Endothelial cell of umbilical vein (primary cell): ENCODE measurements around the gene CORO2B. TPM values are rescaled to one million over a fixed set of nuclear protein-coding genes. Genes with fewer than 3 reads are reported as not detected.

ENCODE experiments used
- BruUV-seq: library from RNA; stranded (reverse); fragments of 400-500 nt; replicated peaks from 2 replicates; lab custom pipeline; 2021; lab: Mats Ljungman, UMichigan
- CTCF ChIA-PET: fragments of 300-600, 350-600 bp; sonication (Branson Sonifier 250); formaldehyde crosslinking; loops from one replicate; lab custom pipeline; 2021; ENCODE audit warnings: antibody characterized with exemption, inconsistent platforms; lab: Charles Lee
- POLR2A ChIA-PET: fragments of 300-600, 350-600 bp; sonication (Branson Sonifier 250); formaldehyde crosslinking; loops from one replicate; lab custom pipeline; 2021; ENCODE audit warnings: antibody characterized with exemption, inconsistent platforms; lab: Charles Lee
- DNase-seq: peaks from one replicate; pipeline ENCODE4 v3.0.0-alpha.2; 2011; ENCODE audit warnings: low read depth, low spot score
- FAIRE-seq: peaks from 2 replicates; lab custom pipeline; 2011; peaks lifted over from hg19 to GRCh38; lab: Jason Lieb, UNC
- H2AFZ ChIP-seq: 2 replicates; pipeline ENCODE4 v1.6.0; 2012; ENCODE audit warnings: low read depth, low read length, control low read depth, inconsistent platforms
- H3K27ac ChIP-seq: 2 replicates; pipeline ENCODE4 v1.5.1; 2011; ENCODE audit warnings: low read depth, mild to moderate bottlenecking, control low read depth, low read length, moderate library complexity; ENCODE audit not compliant: insufficient read depth
- H3K27me3 ChIP-seq, 2 experiments: 2 replicates each; pipeline versions ENCODE4 v1.6.0 to v1.6.1; 2011; ENCODE audit warnings: low read length in 2 of 2, mixed read lengths in 1 of 2; ENCODE audit not compliant: control insufficient read depth in 2 of 2, insufficient read depth in 2 of 2
- H3K36me3 ChIP-seq, 2 experiments: 2 replicates in 1 of 2; 3 replicates in 1 of 2; pipeline ENCODE4 v1.5.1; 2011; ENCODE audit warnings: low read length in 2 of 2, mild to moderate bottlenecking in 1 of 2, moderate library complexity in 1 of 2; ENCODE audit not compliant: control insufficient read depth in 2 of 2, insufficient read depth in 2 of 2; ENCODE audit errors: extremely low read depth in 1 of 2
- H3K4me1 ChIP-seq: 3 replicates; pipeline ENCODE4 v1.5.1; 2011; ENCODE audit warnings: mild to moderate bottlenecking, low read length; ENCODE audit not compliant: control insufficient read depth, insufficient read depth; ENCODE audit errors: extremely low read depth
- H3K4me2 ChIP-seq: 2 replicates; pipeline ENCODE4 v1.6.1; 2011; ENCODE audit warnings: low read length, control low read depth, mixed read lengths; ENCODE audit not compliant: insufficient read depth
- H3K4me3 ChIP-seq, 3 experiments: fragments of 200-600 bp in 1 of 3; sonication (generic), shearing (Covaris generic) in 1 of 3; replicated peaks in 1 of 3; 2 replicates each; pipeline ENCODE4 v1.5.1; 2011 to 2016; ENCODE audit warnings: control low read depth in 3 of 3, low read length in 3 of 3, mild to moderate bottlenecking in 2 of 3, inconsistent platforms in 1 of 3, low read depth in 1 of 3, moderate library complexity in 1 of 3; ENCODE audit not compliant: insufficient read depth in 1 of 3
- H3K79me2 ChIP-seq: 2 replicates; pipeline ENCODE4 v1.6.0; 2012; ENCODE audit warnings: low read length, inconsistent platforms; ENCODE audit not compliant: control insufficient read depth, insufficient read depth
- H3K9ac ChIP-seq: replicated peaks from 2 replicates; pipeline ENCODE3; 2011; ENCODE audit warnings: low read length, control low read depth; ENCODE audit not compliant: insufficient read depth; ENCODE audit errors: extremely low read depth
- H3K9me1 ChIP-seq: replicated peaks from 3 replicates; pipeline ENCODE4 v1.6.0; 2011; ENCODE audit warnings: mild to moderate bottlenecking, low read length; ENCODE audit not compliant: control insufficient read depth, insufficient read depth; ENCODE audit errors: extremely low read depth
- H3K9me3 ChIP-seq: replicated peaks from 2 replicates; pipeline ENCODE4 v1.5.1; 2012; ENCODE audit warnings: low read length, inconsistent platforms; ENCODE audit not compliant: control insufficient read depth, insufficient read depth
- H4K20me1 ChIP-seq: replicated peaks from 2 replicates; pipeline ENCODE3; 2011; ENCODE audit warnings: mild to moderate bottlenecking, low read length; ENCODE audit not compliant: control insufficient read depth, insufficient read depth; ENCODE audit errors: extremely low read depth
- EZH2 ChIP-seq: IDR thresholded peaks from 2 replicates; pipeline ENCODE4 v1.6.1; 2012; ENCODE audit warnings: borderline replicate concordance, low read depth, mild to moderate bottlenecking, moderate library complexity, low read length, inconsistent platforms; ENCODE audit not compliant: severe bottlenecking
- FOS ChIP-seq: IDR thresholded peaks from 2 replicates; pipeline ENCODE4 v1.6.1; 2011; ENCODE audit warnings: mild to moderate bottlenecking, low read length, moderate library complexity, borderline replicate concordance; ENCODE audit not compliant: insufficient read depth
- GATA2 ChIP-seq: IDR thresholded peaks from 2 replicates; pipeline ENCODE4 v1.7.0; 2011; ENCODE audit warnings: low read depth, mild to moderate bottlenecking, moderate library complexity, mixed read lengths, low read length; ENCODE audit not compliant: insufficient read length, insufficient read depth
- JUN ChIP-seq: IDR thresholded peaks from 2 replicates; pipeline ENCODE4 v1.6.1; 2011; ENCODE audit warnings: borderline replicate concordance, low read depth; ENCODE audit not compliant: insufficient read length, insufficient read depth
- MYC ChIP-seq: IDR thresholded peaks from one replicate; pipeline ENCODE4 v1.6.1; 2011; ENCODE audit warnings: mild to moderate bottlenecking, low read depth, low read length
- POLR2A ChIP-seq: IDR thresholded peaks from 2 replicates; pipeline ENCODE4 v1.6.1; 2012; ENCODE audit warnings: low read depth, mild to moderate bottlenecking, control low read depth, low read length
- POLR2AphosphoS5 ChIP-seq: IDR thresholded peaks from 2 replicates; pipeline ENCODE4 v1.6.1; 2012; ENCODE audit warnings: low read depth, mild to moderate bottlenecking, control low read depth, low read length, moderate library complexity; ENCODE audit not compliant: insufficient read depth
- dilution Hi-C: fragments of 300-500 bp; cut with MboI; formaldehyde crosslinking; loops from one replicate; pipeline ENCODE4 v1.15.0; 2019; ENCODE audit warnings: low sequenced_read_pairs; ENCODE audit not compliant: extremely low pct_ligation_motif_present
- intact Hi-C: fragments of 100-400 bp; cut with micrococcal nuclease; formaldehyde crosslinking; loops from one replicate; pipeline ENCODE4 v1.10.0; 2022
- polyA plus RNA-seq, 4 experiments: library from polyadenylated mRNA; depleted of rRNA in 3 of 4; stranded (reverse) in 3 of 4; unstranded in 1 of 4; fragments of >200 nt; gene quantifications; 2 replicates each; pipeline versions ENCODE4 v1.2.1 to v1.2.3, GENCODE V29; 2011 to 2012; ENCODE audit warnings: missing spikeins in 1 of 4
- total RNA-seq: library from RNA; stranded (reverse); gene quantifications from 2 replicates; pipeline ENCODE4 v1.2.3, GENCODE V29; 2021
- TF ChIP-seq, protein P1 (sequence below), 2 donors: IDR thresholded peaks; 1 replicate in 1 of 2; 2 replicates in 1 of 2; pipeline ENCODE4 v1.5.1; 2011; ENCODE audit warnings: low read length in 2 of 2, mild to moderate bottlenecking in 2 of 2, moderate library complexity in 2 of 2, control low read depth in 1 of 2, inconsistent platforms in 1 of 2, low read depth in 1 of 2; ENCODE audit not compliant: insufficient read depth in 1 of 2; ENCODE audit errors: extremely low read depth in 1 of 2
- TF ChIP-seq, protein P2 (sequence below): IDR thresholded peaks from 2 replicates; pipeline ENCODE4 v1.6.1; 2011; ENCODE audit not compliant: insufficient read depth, insufficient read length

Gene CORO2B
- total and polyA plus RNA-seq, 2 donors (not counting 3 experiments of a cell fraction or from before 2014, with no cell fraction given) = 2.4 to 3.7 TPM

DNA sequence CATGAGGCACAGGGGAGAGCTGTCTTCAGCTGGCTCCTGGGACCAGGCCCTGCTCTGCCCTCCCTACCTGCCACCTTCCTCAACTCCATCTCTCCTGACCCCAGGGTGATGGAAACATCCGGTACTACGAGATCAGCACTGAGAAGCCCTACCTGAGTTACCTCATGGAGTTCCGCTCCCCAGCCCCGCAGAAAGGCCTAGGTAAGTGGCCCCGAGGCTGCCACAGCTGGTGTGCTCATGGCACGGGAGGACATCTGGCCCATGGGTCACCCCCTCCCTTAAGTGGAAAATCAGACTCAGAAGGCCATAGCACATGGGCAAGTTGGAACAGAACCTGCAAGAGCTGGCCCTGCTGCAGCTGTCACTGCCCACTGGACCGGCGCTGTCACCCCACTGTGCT, 136.3 kb downstream of the CORO2B start:
- H3K4me2 ChIP-seq = no peak overlapping the region
- no peaks in the 10 kb centered on the region for H3K79me2 ChIP-seq
- H3K9me1 ChIP-seq = no peaks in the 10 kb centered on the region
- dilution Hi-C loops = no loop called here
- FAIRE-seq (no peak), DNase-seq (no peak)
- TF ChIP-seq POLR2AphosphoS5 (no peak), POLR2A (no peak), MYC (no peak)
- TF ChIP-seq, protein P1, sequence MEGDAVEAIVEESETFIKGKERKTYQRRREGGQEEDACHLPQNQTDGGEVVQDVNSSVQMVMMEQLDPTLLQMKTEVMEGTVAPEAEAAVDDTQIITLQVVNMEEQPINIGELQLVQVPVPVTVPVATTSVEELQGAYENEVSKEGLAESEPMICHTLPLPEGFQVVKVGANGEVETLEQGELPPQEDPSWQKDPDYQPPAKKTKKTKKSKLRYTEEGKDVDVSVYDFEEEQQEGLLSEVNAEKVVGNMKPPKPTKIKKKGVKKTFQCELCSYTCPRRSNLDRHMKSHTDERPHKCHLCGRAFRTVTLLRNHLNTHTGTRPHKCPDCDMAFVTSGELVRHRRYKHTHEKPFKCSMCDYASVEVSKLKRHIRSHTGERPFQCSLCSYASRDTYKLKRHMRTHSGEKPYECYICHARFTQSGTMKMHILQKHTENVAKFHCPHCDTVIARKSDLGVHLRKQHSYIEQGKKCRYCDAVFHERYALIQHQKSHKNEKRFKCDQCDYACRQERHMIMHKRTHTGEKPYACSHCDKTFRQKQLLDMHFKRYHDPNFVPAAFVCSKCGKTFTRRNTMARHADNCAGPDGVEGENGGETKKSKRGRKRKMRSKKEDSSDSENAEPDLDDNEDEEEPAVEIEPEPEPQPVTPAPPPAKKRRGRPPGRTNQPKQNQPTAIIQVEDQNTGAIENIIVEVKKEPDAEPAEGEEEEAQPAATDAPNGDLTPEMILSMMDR (IDR thresholded peaks at IDR 0.05; ENCODE audit: extremely low read depth in 1 of 2, insufficient read depth in 1 of 2, low read depth in 1 of 2, low read length in 2 of 2) = no peak
- BruUV-seq = no TSS peak
- no peaks in the 10 kb centered on the region for H3K4me1 ChIP-seq
- ChIA-PET CTCF (no interaction called here), POLR2A (no interaction called here)
- no peaks in the 10 kb centered on the region for H3K9me3 ChIP-seq
- H2AFZ ChIP-seq = no peak overlapping the region
- no peak overlapping the region for H3K27ac ChIP-seq
- H4K20me1 ChIP-seq = no peaks in the 10 kb centered on the region
- no peak overlapping the region for H3K9ac ChIP-seq
- intact Hi-C loops = no loop called here
- peaks cover 0 to 6% of the 10 kb centered on the region in 2 experiments for H3K27me3 ChIP-seq
- H3K36me3 ChIP-seq = no peaks in the 10 kb centered on the region
- H3K4me3 ChIP-seq = no peak overlapping the region

DNA sequence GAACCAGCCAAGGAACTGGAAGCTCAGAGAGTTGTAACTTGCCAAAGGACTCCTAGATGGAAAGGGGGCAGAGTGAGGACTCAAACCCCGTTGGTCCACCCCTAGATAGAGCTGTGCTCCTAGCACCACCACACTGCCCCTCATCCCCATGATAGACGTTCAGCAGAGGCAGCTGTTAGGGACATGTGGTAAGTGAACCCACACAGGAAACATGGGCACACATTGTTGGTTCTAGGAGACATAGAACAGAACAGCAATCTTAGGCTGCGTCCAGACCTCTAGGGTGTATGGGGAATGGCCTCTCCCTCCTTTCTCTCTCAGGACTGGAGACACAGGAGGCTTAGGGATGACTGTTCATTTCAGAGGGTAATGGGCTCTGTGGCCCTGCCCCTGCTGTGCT, 139.2 kb downstream of the CORO2B start:
- FAIRE-seq (no peak), DNase-seq (no peak)
- H3K4me2 ChIP-seq = no peak overlapping the region
- ChIA-PET CTCF (no interaction called here), POLR2A (no interaction called here)
- no peak overlapping the region for H3K27ac ChIP-seq
- dilution Hi-C loops (no loop called here), intact Hi-C loops (no loop called here)
- no peak overlapping the region for H3K9ac ChIP-seq
- peaks cover 0 to 2% of the 10 kb centered on the region in 2 experiments for H3K27me3 ChIP-seq
- TF ChIP-seq EZH2 (no peak), MYC (no peak), POLR2A (no peak), GATA2 (no peak), FOS (no peak), JUN (no peak), POLR2AphosphoS5 (no peak)
- TF ChIP-seq, protein P2, sequence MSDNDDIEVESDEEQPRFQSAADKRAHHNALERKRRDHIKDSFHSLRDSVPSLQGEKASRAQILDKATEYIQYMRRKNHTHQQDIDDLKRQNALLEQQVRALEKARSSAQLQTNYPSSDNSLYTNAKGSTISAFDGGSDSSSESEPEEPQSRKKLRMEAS = no peak
- TF ChIP-seq, protein P1 (IDR thresholded peaks at IDR 0.05; ENCODE audit: extremely low read depth in 1 of 2, insufficient read depth in 1 of 2, low read depth in 1 of 2, low read length in 2 of 2) = no peak
- no peaks in the 10 kb centered on the region for H3K36me3 ChIP-seq
- no peaks in the 10 kb centered on the region for H3K9me1 ChIP-seq
- H3K9me3 ChIP-seq = no peaks in the 10 kb centered on the region
- H3K4me3 ChIP-seq = no peak overlapping the region
- H4K20me1 ChIP-seq = no peaks in the 10 kb centered on the region
- H2AFZ ChIP-seq = no peak overlapping the region
- no TSS peak for BruUV-seq
- H3K4me1 ChIP-seq = no peaks in the 10 kb centered on the region
- H3K79me2 ChIP-seq = no peaks in the 10 kb centered on the region
